GM19395 (cell line): ENCODE data around the gene ZNF503.

ENCODE experiments used
- ATAC-seq: cut with Tn5 transposase; IDR thresholded peaks from one replicate; pipeline ENCODE4 v1.9.1; 2021; ENCODE audit warnings: mild to moderate bottlenecking, moderate library complexity; ENCODE audit not compliant: unreplicated experiment

Gene ZNF503

DNA sequence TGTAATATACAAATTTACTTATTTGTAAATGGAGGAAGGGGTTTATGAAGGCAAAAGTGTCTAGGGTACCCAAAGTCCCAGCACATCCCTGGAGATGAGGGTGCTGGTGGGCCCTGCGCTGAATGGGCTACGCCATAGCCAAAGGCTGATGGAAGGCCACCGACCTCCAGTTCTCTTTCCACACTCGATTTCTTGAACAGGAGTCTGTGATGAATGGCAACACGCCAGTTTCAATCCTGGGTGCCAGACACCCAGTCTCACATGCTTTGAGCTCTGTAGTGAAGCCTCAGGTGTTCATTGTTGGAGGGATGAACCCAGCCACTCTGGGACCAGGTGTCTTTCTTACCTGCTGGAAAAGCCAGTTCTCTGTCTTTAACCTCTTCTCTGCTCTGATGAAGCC lies 30.6 kb upstream of the ZNF503 start:
- ATAC-seq = no peak

DNA sequence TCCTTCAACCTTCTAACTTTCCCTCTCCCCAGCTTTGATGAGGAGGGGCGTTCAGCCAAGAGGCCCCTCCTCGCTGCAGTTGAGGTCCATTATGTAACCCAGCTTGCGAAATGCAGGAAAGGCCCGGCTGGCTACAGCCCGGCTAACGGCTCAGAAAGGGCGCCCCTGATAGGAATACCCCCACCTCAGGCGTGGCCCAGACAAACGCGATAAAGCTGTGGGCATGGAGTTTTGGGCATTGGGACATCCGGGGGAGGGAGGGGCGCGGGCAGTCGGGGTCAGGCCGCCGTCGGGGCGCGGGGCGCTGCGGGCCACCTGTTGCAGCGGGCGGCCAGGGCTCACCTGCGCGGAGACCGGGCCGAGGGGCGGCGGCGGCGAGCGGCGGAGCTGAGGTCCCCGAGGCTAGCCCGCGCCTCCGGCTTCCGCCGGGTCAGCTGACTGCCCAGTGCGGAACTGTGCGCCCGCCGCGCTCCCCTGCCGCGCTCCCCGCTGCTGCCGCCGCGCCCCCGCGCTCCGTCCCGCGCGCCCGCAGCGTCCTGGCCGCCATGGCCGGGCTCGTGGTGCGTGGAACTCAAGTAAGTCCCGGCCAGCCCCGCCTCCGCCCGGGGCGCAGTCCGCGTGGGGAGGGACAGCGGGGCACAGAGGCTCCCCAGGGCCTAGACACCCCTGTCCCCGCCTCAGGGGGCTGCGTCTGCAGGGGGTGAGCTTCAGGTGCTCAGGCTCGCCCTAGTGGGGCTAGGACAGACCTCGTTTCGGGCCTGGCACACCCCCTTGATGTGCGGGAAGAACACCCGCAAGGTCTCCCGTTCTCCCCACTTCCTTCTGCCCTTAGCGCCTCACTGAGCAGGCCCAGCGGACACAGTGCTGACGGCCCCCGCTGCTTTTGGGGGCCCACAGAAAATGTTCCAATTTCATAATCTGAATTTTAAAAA lies 29.9 kb upstream of the ZNF503 start, which contains the start of gene LRMDA:
LRMDA (plus strand) TSS at position 445 of the 932 bp plus-strand sequence.
- ATAC-seq = peak; percentile 46

DNA sequence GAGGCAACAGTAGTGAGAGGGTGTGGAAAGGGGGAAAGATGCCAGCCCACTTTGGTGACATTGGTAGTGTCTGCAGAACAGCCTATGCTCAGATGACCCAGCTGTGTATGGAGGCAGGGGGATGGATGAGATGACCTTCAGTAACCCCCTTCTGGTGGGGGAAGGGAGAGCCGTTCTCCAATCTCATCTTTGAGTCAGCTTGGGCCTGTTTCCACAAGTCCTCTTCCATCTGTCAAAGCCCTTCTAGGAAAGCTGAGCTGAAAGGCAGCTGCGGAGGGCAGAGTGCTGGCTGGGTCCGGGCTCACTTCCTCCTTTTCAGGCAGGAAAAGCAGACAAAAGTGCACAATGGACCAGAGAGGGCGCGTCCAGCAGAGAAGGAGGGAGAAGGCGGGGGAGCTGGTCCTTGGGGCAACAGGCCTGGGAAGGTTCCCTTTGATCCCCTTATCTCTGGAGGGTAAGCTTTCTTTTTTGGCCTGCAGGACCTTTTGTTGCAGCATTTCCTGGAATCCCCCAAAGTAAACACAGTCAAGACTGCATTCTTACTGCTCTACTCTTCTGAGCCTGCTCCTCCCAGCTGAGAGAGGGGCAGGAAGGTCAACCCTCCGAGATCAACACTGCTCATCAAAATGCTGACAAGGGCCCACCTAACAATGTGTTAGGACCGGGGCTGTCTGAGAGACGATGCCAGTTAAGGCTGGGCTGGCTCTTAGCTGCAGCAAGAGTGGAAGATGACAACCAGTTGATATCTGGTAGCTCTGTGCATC lies 28.6 kb upstream of the ZNF503 start:
- ATAC-seq = no peak

DNA sequence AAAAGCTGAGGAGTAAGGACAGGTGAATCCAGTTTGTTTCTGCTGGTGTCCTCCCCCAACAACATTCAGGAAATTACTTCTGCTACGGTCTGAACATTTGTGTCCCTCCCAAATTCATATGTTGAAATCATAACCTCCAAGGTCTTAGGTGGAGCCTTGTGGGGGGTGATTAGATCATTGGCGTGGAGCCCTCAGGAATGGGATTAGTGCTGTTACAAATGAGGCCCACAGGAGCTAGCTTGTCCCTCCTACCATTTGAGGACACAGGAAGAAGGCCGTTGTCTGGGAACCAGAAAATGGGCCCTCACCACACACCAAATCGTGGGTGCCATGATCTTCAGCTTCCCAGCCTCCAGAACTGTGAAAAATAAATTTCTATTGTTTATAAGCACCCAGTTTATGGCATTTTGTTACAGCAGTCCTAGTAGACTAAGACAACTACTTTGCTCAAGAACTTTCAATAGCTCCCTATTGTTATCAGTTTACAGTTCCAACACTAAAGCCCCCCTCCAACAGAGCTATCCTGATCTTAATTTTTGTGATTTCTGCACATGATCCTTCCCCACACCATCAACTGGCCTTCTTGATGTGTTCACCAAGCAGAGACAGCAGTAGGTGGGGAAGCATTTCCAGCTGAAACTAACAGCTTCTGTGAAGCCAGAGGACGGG lies 27.7 kb upstream of the ZNF503 start:
- ATAC-seq = no peak

DNA sequence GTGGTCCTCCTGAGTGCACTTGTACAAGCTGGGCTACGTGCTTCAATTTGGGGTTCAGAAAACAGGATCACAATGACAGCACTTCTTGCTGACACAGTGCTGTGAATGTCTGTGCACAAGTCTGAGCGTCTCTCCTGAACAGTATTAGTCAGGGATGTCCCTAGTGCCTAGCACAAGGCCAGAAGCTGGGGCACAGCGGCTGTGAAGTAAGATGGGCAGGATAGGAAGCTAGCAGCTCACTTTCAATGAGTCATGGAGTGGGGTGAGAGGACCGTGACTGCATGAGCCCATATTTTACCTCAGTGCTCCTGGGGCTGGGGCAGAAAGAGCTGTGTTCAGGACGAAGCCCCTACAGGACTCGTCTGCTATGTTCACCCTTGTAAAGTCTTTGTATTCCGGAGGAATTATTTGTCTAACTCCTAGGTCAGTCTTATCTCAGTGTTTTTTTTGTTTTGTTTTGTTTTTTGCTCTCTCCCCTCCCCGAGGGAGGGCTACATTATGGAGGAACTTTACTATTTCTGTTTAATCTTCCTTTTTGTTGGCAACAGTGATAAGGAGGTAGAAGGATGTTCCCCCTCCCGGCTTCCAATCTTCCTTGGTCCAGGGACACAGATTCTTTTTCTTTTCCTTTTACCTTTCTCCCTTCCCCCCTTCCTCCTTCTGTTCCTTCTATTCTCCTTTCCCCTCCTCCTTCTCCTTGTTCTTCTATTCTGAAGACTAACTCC lies 27.0 kb upstream of the ZNF503 start:
- no peak for ATAC-seq

DNA sequence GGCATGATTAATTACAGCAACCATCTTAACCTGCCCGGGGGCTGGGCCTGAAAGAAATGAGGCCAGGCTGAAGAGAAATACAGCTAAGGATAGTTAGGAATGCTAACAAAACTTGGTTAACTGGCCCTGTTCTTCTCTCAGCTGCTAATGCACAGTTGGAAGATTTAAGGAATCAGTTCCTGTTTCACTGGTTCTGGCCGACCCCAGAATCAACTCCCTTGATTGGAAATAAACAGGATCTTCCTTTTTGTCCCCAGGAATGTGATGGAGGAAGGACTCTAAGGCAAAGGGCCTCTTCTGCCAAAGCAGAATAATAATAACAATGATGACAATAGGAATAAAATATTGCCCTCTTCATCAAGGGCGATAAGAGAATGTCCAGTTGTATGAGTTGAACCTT lies 26.4 kb upstream of the ZNF503 start:
- ATAC-seq = no peak

DNA sequence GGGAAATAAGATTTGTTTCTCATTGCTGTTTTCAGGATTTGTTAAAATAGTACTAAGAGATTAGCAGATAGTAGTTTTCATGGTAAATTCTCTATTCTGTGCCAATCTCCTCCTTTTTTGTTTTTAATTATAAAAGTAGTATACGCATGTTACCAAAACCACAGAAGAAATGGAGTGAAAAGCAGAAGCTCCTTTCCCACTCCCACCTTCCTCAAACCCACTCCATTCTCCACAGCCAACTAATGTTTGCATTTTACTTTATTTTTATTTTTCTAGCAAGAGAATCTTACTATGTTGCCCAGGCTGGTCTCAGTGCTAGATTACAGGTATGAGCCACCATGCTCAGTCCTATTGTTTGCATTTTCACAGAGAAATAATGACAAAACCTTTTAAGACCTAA lies 25.3 kb upstream of the ZNF503 start:
- ATAC-seq = no peak

DNA sequence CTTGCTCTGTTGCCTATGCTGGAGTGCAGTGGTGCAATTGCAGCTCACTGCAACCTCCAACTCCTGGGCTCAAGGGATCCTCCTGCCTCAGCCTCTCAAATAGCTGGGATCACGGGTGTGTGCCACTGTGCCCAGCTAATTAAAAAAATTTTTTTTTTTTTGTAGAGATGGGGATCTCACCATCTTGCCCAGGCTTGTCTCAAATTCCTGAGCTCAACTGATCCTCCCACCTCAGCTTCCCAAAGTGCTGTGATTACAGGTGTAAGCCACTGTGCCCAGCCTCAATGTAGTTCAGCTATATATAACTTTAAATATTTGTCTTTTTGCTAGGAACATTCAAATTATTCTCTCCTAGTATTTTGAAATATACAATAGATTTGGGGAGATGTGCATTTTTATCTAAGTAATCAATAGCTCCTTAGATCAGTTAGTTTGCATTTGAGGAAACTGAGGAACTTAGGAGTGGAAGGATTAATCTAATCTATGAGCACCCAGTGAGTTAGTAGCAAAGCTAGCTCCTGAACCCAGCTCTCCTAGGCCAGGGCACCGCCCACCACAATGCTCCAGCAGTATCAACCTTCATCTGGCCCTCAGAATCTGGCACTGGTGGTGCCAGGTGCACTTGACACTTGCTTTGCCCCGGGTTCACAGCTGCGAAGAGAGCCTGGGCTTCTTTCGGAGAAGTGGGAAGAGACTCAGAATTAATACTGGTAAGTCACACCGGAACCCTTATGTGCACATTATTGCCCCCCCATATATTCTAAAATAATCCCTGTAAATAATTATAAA lies 23.9 kb upstream of the ZNF503 start:
- no peak for ATAC-seq

DNA sequence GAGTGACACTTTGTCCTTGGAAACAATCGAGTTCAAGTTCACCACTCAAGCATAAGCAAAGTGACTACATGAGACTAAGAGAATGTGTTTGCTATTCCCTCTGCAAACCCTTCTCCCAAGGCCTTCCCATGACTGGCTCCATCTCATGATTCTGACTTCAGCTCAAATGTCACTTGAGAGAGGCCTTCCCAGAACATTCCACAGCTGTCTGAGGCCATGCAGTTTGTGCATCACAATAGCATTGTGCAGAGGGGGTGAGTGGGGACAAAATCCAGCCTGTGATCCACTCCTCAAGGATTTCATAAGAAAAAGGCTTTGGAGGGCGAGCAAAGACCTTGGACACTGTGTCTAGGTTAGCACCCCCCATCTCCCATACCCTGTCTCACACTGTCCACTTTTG lies 23.0 kb upstream of the ZNF503 start:
- no peak for ATAC-seq

DNA sequence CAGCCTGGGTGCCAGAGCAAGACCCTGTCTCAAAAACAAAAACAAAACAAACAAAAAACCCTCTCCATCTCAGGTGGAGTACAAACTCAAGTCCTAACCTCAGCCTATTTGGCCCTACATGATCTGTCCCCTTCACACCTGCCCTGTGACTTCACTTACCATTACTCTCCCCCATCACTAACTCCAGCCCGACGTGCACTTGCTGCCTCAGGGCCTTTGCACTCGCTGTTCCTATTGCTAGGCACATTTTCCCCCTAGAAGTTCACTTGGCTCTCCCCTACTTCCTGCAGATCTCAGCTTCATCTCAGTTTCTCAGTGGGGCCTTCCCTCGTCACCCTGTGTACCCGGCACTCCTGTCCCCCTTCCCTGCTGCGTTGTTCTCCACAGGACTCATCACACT lies 21.3 kb upstream of the ZNF503 start:
- ATAC-seq = no peak

DNA sequence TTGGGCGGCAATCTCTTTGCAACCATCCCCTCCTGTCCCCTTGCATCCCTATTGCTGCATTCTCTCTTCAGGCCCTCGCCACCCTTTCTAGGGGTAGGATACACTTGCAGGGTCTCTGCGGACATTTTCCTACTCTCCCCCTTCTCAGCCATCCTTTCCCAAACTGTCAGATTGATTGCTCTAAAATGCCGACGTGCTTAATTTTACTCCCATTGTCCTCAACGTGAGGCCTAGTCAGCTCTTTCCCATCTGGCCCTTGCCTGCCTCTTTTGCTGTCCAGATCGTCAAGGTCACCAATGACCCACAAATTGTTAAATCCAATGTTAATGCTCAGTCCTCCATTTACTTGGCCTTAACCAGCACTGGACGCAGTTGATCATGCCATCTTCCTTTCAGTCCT lies 17.1 kb upstream of the ZNF503 start:
- no peak for ATAC-seq

DNA sequence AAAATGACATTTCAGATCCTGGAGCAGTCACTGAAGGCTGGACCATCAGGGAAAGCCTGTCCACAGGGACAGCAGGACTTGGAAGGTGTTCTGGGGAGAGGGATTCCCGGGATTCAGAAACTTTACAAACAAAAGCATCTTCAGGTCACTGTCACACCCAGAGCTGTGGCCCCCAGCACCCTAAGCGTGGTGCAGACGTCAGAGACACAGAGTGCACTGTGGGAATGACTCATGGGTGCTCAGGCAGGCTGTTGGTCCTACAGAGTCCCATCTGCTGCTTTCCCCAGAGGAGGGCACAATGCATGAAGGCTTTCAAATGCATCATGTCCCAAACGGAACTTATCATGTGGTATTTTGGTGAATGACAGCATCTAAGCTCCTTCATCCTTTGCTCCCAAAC lies 16.7 kb upstream of the ZNF503 start:
- no peak for ATAC-seq

DNA sequence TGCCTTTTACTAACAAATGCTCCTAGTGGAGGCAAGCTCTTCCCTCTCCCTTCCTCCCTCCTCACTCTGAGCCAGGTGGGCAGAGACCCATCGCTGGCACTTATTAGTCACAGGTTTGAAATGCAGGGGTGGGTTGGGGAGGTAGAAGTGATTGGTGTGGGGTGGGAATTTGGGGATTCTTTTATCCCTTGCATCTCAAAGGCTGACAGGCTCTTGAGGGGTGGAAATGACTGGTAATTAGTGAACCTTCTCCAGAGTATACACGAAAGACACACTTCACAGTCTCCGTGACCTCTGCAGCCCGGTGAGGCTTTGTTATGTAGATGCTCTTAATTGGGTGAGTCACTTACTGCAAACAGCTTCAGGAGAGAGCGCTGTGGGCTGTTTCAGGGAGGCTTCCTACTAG lies 16.0 kb upstream of the ZNF503 start:
- no peak for ATAC-seq

DNA sequence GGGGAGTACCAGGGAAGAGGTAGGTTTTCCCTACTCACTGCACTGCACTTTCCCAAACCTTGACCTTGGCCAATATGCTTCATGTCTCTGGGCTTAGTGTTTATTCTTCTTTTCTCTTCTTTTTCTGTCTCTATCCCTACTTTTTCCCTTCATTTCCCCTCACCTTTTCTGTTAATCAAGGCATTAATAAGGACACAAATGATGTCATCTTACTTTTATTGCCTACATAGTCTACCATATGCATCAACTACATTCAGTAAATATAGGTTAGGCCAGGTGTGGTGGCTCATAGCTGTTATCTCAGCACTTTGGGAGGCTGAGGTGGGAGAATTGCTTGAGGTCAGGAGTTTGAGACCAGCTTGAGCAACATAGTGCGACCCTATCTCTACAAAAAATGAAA lies 13.0 kb upstream of the ZNF503 start:
- ATAC-seq = no peak

DNA sequence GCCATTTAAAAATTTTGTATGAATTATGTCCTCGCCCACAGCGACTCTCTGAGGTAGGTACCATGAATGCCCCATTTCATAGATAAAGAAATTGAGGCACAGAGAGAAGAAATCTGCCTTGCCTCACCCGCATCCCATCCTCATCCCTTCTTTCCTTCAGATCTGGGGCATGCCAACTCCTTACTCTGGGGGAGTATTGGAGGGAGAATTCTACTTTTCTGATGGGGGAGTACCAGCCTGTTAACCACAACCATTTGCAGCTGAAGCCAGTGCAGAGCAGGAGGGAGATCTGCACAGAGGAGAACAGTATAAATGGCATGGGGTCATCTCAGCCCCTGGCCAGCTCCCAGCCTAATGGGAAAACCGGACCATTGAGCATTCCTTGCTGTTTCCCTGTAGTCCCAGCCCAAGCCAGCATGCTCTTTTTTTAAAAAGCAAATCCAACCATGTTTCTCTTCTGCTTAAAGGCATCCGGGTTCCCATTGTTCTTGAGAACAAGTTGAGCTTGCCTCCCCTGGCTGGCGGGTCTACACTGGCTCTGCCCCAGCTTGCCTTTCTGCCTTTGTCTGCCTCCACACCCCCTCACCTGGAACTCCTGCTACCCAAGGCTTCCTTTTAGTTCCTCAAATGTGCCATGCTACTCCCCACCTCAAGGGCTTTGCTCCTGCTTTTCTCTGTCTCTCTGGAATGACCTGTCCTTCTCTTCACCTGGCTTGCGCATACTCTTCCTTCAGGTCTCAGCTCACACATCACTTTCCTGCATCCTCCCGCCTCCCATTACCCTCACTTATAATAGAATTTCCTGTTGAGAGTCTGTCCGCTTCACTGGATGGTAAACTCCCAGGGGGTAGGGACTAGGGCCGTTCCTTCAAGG lies 8.8 kb upstream of the ZNF503 start:
- no peak for ATAC-seq

DNA sequence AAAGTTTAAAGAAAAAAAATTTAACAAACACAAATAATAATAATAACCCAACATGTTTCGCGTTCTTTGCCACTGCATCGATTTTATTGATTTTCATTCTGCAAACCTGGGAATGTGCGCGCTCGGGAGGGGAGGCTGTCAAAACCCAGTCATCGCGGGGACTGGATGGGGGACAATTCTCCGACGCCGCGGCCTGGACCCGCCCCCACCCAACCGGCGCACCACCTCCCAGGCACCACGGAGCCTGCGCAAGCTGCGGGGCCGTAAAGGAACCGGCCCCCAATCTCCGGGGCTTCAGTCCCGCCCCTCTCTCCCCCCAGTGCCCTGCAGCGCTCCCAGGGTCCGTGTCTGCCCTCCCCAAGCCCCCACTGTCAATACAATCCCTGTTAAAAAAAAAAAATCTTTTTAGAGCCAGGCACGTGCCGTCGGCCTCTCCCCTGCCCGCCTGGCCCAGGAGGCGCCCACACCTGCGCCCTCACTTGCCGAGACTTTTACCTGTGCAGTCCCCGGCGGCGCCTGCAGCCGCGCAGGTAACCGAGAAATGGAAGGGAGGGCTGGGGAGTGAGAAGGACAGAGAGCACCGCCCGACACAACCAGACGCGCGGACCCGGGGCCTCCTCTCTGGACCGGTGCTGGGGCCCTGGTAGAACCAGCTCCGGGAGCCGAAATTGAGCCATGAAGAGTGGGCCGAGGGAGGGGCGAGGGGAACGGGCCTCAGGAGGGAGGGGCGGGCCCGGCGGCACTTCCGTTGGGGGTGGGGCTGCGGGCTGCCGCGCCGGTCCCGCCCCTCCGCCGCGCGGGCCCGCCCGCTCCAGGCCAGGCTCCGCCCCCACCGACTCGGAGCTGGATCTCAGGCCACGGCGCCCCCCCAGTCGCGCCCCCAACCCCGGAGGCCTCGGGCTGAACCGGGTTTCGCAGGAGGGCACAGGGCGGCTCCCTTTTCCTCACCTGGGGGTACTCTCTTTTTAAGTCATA lies 7.6 kb upstream of the ZNF503 start:
- ATAC-seq = no peak

DNA sequence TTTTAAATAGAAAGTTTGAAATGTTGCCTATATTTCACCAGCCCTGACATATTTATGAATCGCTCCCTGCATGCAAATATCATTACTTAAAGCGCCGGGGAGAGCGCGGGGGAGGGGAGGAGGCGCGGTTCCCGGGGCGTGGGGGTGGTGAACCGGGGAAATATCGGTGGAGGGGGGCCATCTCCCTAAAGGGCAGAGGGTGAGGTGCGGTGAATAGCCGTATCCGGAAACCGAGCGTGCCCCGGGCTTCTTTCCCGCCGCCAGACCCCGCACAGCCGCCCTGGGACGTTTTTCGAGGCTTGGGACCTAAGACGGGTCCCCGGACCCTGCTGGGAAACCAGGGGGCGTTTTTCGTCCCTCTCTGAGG lies 6.9 kb upstream of the ZNF503 start:
- ATAC-seq = no peak
